22Rv1 (cell line): ENCODE measurements around the gene MPZL2.

ENCODE experiments used
- CTCF ChIP-seq: fragments of 450-650 bp; IDR thresholded peaks from 2 replicates; pipeline ENCODE4 v1.5.1; 2017; ENCODE audit warnings: mild to moderate bottlenecking
- ZFX ChIP-seq: fragments of 450-650 bp; IDR thresholded peaks from 2 replicates; pipeline ENCODE4 v1.6.1; 2017; ENCODE audit warnings: antibody characterized with exemption, borderline replicate concordance

- TF ChIP-seq CTCF = no peak
- no peak for TF ChIP-seq ZFX
Measured at GRCh38 chr11:118219732-118220131, 44.4 kb downstream of the MPZL2 start.
